Hematopoietic multipotent progenitor cell treated with erythropoietin and hydrocortisone succinate and interleukin-3 and kit ligand, for 4 days (in vitro differentiated cells): ENCODE results near the gene LDB3.

Experiments used
- DNase-seq: peaks from one replicate; pipeline ENCODE4 v3.0.0-alpha.2; 2015

LDB3 gene

GRCh38 chr10:86651631-86652331, 16.5 kb upstream of the LDB3 start:
- no peak for DNase-seq

- DNase-seq: no peak
Measured at GRCh38 chr10:86652361-86653202, 15.7 kb upstream of the LDB3 start.

DNA sequence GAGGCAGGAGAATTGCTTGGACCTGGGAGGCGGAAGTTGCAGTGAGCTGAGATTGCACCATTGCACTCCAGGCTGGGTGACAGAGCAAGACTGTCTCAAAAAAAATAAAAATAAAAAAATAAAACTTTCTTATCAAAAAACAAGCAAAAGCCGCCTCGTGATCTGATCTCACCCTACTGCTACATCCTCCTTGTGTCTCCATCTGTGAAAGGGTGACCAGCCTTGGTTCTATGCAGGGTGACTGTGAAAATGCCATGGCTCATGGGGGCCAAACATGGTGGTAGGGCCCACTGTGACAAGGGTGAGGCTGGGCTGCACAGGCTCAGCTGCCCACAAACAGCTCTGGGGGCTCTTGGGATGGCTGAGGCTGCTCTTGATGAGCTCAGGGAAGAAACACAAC, 14.9 kb upstream of the LDB3 start:
- DNase-seq: no peak

DNA sequence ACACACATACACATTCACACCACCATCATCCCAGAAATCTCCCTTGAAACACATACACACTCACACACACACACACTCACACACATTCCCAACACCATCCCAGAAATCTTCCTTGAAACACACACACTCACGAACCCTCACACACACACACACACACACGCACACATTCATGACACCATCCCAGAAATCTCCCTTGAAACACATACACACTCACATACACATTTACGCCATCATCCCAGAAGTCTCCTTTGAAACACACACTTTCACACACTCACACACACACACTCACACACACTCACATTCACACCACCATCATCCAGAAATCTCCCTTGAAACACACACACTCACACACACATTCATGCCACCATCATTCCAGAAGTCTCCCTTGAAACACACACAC, 14.3 kb upstream of the LDB3 start:
- no peak for DNase-seq

GRCh38 chr10:86654411-86655172, 13.7 kb upstream of the LDB3 start, which contains the start of gene OPN4:
Gene OPN4, plus strand, starts transcription at chr10:86654547. Its CDS starts 237 bp downstream, at chr10:86654784.
- no peak for DNase-seq

DNA sequence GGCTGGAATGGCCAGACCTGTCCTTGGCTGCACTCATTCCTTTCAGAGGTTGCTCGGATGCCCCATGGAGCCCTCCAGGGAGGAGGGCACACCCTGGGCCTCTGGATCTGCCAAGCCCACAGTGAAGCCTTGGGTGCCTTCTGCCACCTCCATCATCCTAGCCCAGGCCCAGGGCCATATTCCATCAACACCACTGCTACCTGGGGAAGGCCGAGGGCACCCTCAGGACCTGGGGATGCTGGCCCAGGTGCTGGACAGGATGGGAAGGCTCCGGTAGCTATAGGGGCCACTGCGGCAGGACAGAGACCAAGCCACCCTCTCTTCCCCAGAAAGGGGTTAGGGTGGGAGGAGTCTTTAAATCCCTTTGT, 13.2 kb upstream of the LDB3 start:
- DNase-seq: no peak

- no peak for DNase-seq
Measured at GRCh38 chr10:86655596-86655995, 12.7 kb upstream of the LDB3 start.

- no peak for DNase-seq
Measured at GRCh38 chr10:86657011-86657395, 11.3 kb upstream of the LDB3 start.

GRCh38 chr10:86657396-86658011, 10.8 kb upstream of the LDB3 start:
- no peak for DNase-seq

DNA sequence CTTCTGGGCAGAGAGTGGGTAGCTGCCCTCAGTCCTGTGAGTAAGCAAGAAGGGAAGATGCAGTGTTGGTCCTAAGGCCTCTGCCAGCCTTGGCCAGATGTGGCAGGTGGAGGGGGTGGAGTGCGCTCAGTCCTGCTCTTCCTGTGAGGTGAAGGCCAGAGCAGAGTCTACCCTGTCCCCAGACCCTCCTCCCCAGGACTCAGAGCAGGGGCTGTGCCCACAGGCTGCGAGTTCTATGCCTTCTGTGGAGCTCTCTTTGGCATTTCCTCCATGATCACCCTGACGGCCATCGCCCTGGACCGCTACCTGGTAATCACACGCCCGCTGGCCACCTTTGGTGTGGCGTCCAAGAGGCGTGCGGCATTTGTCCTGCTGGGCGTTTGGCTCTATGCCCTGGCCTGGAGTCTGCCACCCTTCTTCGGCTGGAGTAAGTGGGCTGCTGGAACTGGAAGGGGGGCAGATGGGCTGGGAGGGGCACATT, 10.0 kb upstream of the LDB3 start:
- no peak for DNase-seq

DNA sequence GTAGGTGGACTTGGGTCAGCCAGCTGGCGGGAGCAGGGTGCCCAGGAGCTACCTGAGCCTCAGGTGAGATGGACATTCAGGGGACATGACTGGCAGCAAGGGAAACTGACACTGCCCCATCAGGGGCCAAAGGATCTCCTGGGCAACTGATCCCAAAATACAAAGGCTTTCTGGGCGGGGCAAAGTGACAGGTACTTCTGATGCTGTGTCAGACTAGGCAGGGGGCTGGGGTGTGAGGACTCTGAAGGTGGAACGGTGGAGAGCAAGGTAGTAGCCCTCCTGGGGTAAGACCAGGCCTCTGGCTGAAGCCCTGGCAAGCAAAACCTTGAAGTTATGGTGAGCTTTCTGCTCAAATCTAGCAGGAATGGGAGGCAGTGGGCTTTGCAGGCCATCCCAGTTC, 9.6 kb upstream of the LDB3 start:
- no peak for DNase-seq

GRCh38 chr10:86659161-86659691, 9.1 kb upstream of the LDB3 start:
- no peak for DNase-seq

DNA sequence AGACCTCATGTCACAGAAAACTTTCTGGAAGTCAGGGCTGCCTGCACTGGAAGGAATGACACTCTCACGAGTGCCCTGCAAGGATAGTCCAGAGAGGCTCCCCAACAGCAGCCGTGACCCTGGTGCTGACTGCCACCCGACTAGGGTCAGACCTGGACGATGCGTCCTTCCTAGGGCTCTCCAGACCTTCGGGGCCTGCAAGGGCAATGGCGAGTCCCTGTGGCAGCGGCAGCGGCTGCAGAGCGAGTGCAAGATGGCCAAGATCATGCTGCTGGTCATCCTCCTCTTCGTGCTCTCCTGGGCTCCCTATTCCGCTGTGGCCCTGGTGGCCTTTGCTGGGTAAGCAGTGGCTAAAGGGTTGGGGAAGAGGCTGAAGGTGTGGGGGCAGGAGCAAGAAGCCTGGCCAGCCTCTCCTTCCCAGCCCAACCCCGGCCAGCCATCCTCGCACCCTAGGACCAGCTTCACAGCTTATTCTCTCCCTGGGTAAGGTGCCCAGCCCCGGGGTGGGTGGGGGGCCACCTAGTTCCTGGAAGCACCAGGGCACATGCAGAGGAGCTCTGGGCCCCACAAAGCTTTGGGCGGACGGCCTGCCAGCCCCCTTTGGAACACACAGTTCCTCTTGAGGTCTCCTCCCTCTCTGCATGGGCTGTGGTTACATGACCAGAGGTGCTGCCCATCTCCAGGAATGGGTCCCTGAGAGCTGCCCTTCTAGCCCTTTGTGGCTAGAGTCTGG, 8.4 kb upstream of the LDB3 start:
- no peak for DNase-seq

- no peak for DNase-seq
Measured at GRCh38 chr10:86661161-86662025, 6.9 kb upstream of the LDB3 start.

DNA sequence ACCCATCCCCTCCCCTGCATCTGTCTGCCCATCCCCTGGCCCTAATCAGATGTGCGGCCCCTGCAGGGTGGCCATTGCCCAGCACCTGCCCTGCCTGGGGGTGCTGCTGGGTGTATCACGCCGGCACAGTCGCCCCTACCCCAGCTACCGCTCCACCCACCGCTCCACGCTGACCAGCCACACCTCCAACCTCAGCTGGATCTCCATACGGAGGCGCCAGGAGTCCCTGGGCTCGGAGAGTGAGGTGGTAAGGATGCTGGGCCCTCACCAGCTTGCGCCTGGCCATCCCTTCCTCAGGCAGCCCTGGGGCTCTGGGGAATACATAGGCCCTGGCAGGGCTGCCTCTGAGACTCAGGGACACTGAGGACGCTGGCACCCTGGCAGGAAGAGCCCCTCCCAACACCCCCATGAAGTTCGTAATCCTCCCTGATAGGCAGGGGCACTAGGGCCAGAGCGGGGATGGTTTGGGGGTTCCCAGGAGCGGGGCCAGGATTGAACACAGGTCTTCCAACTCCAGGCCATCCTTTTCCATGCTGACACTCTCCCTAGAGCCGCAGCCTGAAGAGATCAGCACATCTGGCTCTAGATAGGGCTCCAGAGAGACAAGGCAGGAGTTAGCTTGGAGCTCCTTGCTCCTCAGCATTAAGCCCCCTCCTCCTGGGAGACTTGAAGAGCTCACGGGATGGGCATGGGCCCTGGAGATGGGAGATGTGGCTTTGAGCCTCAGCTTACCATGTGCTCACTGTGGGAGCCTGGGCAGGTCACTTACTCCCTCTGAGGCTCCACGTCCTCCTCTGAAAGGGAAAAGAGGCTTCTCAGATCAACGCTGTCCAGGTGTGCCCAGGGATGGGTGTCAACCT, 5.9 kb upstream of the LDB3 start:
- no peak for DNase-seq

GRCh38 chr10:86663046-86663345, 5.3 kb upstream of the LDB3 start:
- DNase-seq: no peak

DNA sequence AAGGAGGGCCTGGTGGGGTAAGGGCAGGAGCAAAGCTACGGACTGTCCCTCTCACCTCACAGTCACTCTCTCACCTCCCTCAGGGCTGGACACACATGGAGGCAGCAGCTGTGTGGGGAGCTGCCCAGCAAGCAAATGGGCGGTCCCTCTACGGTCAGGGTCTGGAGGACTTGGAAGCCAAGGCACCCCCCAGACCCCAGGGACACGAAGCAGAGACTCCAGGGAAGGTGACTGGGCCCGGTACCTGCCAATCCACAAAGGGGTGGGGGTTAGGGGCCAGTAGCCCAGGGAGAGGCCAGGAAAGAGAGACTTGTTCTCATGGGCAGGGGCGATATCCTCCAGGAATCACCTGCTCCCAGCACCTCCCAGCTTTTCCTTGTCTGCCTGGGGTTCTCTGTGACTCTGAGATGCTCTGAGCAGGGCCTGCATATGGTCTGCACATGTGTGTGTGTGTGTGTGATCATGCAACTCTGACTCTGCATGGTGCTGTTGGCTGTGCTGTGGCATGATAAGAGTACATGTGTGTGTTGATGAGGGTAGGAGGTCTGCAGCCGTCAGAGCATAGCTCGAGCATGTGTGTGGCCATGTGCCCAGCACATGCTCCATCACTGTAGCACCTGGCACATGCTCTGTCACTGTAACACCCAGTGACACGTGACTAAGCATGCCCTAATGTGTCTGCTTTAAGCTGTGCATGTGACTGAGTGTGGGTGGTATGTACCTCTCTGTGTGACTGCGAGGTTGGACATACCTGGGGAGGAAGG, 4.6 kb upstream of the LDB3 start:
- no peak for DNase-seq

- no peak for DNase-seq
Measured at GRCh38 chr10:86664341-86665217, 3.7 kb upstream of the LDB3 start.
